Measurements from ENCODE around the gene TAS2R43. TPM values are rescaled to one million over a fixed set of nuclear protein-coding genes. Genes with fewer than 3 reads are reported as not detected.

The TAS2R43 gene
- polyA plus RNA-seq, 1 donor from 2014 or later: 0.35 TPM

DNA sequence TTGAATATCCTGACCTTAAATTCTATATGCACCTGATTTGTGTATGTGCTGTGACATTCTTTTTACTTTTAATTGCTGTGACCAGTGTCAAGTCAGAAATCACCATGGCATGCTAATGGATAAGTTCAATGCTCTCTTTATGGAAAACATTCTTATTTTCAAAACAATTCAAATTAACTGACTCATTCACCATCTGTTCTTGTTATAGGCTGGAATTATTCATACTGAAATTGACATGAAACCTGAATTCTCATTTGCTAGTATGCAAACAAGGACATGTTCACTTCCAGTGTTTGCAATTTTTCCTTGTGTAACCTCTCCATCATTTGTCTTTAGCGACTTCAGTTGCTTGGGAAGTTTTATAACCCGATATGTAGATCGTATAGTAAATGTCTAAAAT is 42.2 kb upstream of the TAS2R43 start, which contains the start of gene TAS2R30:
Gene TAS2R30 (minus strand): TSS at position 340 of the 400 bp plus-strand sequence. CDS start 400 bp downstream, outside the sequence.
- Histone ChIP-seq H3K9me3 (ENCODE audit: low read length) (no peaks in the 10 kb centered on the region), H3K27me3 (ENCODE audit: insufficient read depth, low read depth, low read length) (no peaks in the 10 kb centered on the region), H3K36me3 (ENCODE audit: insufficient read depth, low read length) (no peaks in the 10 kb centered on the region), H3K4me3 (ENCODE audit: low read length) (no peak within 1 kb of the TSS), H3K27ac (ENCODE audit: low read length) (no peak within 1 kb of the TSS), H3K79me2 (replicated peaks; ENCODE audit: insufficient read depth, low read length) (peaks cover 31% of the 10 kb centered on the region), H3F3A (ENCODE audit: insufficient read depth, low read length, poor library complexity, severe bottlenecking) (no peaks in the 10 kb centered on the region), H2AFZ (ENCODE audit: low read depth, low read length) (no peak within 1 kb of the TSS), H3K4me2 (ENCODE audit: low read length) (no peak within 1 kb of the TSS), H4K20me1 (ENCODE audit: insufficient read depth) (no peaks in the 10 kb centered on the region), H3K9me2 (ENCODE audit: insufficient read depth, low read length) (no peaks in the 10 kb centered on the region), H3K9ac (ENCODE audit: low read length) (no peak within 1 kb of the TSS)
- no peak for TF ChIP-seq SMC3 (conservative IDR thresholded peaks at IDR 0.05; ENCODE audit: poor library complexity)
- TF ChIP-seq, protein P1, sequence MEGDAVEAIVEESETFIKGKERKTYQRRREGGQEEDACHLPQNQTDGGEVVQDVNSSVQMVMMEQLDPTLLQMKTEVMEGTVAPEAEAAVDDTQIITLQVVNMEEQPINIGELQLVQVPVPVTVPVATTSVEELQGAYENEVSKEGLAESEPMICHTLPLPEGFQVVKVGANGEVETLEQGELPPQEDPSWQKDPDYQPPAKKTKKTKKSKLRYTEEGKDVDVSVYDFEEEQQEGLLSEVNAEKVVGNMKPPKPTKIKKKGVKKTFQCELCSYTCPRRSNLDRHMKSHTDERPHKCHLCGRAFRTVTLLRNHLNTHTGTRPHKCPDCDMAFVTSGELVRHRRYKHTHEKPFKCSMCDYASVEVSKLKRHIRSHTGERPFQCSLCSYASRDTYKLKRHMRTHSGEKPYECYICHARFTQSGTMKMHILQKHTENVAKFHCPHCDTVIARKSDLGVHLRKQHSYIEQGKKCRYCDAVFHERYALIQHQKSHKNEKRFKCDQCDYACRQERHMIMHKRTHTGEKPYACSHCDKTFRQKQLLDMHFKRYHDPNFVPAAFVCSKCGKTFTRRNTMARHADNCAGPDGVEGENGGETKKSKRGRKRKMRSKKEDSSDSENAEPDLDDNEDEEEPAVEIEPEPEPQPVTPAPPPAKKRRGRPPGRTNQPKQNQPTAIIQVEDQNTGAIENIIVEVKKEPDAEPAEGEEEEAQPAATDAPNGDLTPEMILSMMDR (IDR thresholded peaks at IDR 0.05; ENCODE audit: poor library complexity, severe bottlenecking): no peak
- no peak for TF ChIP-seq EP300 (conservative IDR thresholded peaks at IDR 0.05; ENCODE audit: poor library complexity, severe bottlenecking)
- no peak for TF ChIP-seq MXI1 (conservative IDR thresholded peaks at IDR 0.05; ENCODE audit: poor library complexity, severe bottlenecking)
- TF ChIP-seq POLR2AphosphoS5 (IDR thresholded peaks at IDR 0.05): no peak
- no peak for TF ChIP-seq EZH2 (IDR thresholded peaks at IDR 0.05; ENCODE audit: borderline replicate concordance, insufficient read depth, low read length, poor library complexity, severe bottlenecking)
- TF ChIP-seq, protein P2, sequence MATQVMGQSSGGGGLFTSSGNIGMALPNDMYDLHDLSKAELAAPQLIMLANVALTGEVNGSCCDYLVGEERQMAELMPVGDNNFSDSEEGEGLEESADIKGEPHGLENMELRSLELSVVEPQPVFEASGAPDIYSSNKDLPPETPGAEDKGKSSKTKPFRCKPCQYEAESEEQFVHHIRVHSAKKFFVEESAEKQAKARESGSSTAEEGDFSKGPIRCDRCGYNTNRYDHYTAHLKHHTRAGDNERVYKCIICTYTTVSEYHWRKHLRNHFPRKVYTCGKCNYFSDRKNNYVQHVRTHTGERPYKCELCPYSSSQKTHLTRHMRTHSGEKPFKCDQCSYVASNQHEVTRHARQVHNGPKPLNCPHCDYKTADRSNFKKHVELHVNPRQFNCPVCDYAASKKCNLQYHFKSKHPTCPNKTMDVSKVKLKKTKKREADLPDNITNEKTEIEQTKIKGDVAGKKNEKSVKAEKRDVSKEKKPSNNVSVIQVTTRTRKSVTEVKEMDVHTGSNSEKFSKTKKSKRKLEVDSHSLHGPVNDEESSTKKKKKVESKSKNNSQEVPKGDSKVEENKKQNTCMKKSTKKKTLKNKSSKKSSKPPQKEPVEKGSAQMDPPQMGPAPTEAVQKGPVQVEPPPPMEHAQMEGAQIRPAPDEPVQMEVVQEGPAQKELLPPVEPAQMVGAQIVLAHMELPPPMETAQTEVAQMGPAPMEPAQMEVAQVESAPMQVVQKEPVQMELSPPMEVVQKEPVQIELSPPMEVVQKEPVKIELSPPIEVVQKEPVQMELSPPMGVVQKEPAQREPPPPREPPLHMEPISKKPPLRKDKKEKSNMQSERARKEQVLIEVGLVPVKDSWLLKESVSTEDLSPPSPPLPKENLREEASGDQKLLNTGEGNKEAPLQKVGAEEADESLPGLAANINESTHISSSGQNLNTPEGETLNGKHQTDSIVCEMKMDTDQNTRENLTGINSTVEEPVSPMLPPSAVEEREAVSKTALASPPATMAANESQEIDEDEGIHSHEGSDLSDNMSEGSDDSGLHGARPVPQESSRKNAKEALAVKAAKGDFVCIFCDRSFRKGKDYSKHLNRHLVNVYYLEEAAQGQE (IDR thresholded peaks at IDR 0.05; ENCODE audit: borderline replicate concordance): no peak
- TF ChIP-seq TAF1 (IDR thresholded peaks at IDR 0.05; ENCODE audit: low read depth): no peak
- no peak for TF ChIP-seq RAD21 (conservative IDR thresholded peaks at IDR 0.05)

DNA sequence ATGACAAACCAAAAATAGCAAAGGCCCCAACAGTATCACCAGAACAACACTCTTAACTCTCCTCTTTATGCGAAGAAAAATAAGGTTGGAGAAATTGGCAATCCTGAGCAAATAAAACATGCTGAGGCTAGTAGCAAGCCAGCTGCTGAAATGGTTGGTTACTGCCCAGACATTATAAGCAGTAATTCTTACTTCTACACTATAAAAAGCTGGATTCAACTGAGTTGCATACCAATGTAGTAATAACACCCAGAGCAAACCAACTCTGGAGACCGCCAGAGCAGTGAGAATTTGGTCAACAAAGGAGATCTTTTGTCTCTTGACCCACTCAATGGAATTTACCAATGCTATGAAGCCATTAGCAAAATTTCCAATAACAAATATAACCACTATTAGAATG is 41.7 kb upstream of the TAS2R43 start:
- Histone ChIP-seq H3K9ac (ENCODE audit: low read length) (no peak overlapping the region), H3K36me3 (ENCODE audit: insufficient read depth, low read length) (no peaks in the 10 kb centered on the region), H4K20me1 (ENCODE audit: insufficient read depth) (no peaks in the 10 kb centered on the region), H3K79me2 (replicated peaks; ENCODE audit: insufficient read depth, low read length) (peaks cover 29% of the 10 kb centered on the region), H3K9me3 (ENCODE audit: low read length) (no peaks in the 10 kb centered on the region), H3K27ac (ENCODE audit: low read length) (no peak overlapping the region), H2AFZ (ENCODE audit: low read depth, low read length) (no peak overlapping the region), H3K9me2 (ENCODE audit: insufficient read depth, low read length) (no peaks in the 10 kb centered on the region), H3K27me3 (ENCODE audit: insufficient read depth, low read depth, low read length) (no peaks in the 10 kb centered on the region), H3K4me3 (ENCODE audit: low read length) (no peak overlapping the region), H3K4me2 (ENCODE audit: low read length) (no peak overlapping the region), H3F3A (ENCODE audit: insufficient read depth, low read length, poor library complexity, severe bottlenecking) (no peaks in the 10 kb centered on the region)
- no peak for TF ChIP-seq EP300 (conservative IDR thresholded peaks at IDR 0.05; ENCODE audit: poor library complexity, severe bottlenecking)
- TF ChIP-seq, protein P2 (IDR thresholded peaks at IDR 0.05; ENCODE audit: borderline replicate concordance): no peak

Measured in neural cell (in vitro differentiated cells).